ENCODE measurements around the gene SOX15.

Gene SOX15

DNA sequence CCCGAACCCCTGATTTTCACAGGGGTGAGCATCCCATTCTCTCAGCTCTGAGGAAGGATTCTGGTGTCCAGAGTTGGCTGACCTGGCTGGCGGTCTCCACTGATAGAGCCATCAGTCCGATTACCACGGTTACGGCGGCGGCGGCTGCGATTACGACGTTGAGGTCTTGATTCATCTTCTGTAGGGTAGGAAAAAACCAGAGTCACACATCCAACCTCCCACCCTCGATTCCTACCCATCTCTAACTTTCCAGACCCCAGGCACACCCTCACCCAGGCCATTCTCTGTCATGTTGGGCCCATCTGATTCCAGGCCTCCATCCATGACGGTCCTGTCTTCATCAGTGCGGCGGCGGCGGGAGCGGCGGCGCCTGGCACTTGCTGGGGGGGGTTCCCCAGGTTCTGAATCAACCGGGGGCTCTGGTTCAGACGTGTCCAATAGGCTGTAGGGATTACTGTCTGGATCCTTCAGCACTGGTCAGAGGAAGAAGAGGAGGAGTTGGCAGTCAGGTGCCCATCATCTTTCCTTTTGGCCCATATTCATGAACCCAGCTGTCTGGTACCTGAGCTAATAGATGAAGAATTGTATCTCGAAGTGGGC, 2.6 kb upstream of the SOX15 start:
- Mint-ChIP-seq H3K27me3 (no peaks in the 10 kb centered on the region), H3K27ac (ENCODE audit: low read depth) (no peak overlapping the region), H3K4me1 (peaks cover 1% of the 10 kb centered on the region), H3K9me3 (no peaks in the 10 kb centered on the region), H3K4me3 (no peak overlapping the region), H3K36me3 (ENCODE audit: insufficient read depth) (peaks cover 47% of the 10 kb centered on the region)
- no peak for DNase-seq (ENCODE audit: low spot score in 2 of 2)
- no peak for ATAC-seq (replicated peaks; ENCODE audit: extremely low read depth, poor library complexity, severe bottlenecking)

DNA sequence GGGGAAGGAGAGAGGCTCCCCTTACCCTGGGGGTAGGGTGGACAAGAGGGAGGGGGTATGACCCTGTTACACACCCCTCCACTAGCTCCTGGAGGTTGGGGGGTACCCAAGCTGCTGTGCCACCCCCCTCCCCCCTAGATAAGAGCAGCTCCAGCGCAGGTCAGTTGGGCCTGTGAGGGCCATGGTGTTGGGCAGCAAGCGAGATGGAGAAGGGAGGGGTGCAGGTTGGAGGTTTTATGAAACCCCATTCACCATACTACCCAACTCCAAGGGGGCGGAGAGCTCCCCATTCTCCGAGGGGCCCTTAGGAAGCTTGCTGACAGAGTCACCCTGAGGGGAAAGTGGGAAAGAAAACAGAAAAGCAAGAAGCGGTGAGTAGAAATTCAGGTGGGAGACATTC, 1.7 kb upstream of the SOX15 start:
- Mint-ChIP-seq H3K4me1 (peaks cover 7% of the 10 kb centered on the region), H3K27ac (ENCODE audit: low read depth) (no peak overlapping the region), H3K9me3 (no peaks in the 10 kb centered on the region), H3K36me3 (ENCODE audit: insufficient read depth) (peaks cover 43% of the 10 kb centered on the region), H3K27me3 (no peaks in the 10 kb centered on the region), H3K4me3 (no peak overlapping the region)
- ATAC-seq (replicated peaks; ENCODE audit: extremely low read depth, poor library complexity, severe bottlenecking) (no peak), DNase-seq (ENCODE audit: low spot score in 2 of 2) (no peak)

DNA sequence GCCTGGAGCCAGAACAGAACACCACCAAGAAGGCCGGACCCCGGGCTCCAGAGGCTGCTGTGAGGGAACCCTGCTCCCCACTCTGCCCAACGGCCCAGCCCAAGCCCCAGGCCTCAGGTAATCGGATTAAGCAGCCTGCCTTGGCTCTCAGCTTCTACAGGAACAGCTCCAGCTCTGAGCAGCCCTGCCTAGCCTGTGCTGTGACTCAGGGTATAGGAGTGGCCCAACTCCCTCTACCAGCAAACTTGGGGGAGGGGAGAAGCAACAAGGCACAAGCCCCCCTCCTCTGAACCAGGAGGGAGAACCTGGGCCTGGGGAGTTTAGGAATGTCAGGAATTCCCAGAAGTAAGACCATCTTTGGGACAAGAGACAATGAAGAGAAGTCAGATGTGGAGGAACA, 849 bp upstream of the SOX15 start:
- Mint-ChIP-seq H3K4me1 (peaks cover 7% of the 10 kb centered on the region), H3K27ac (ENCODE audit: low read depth) (peak overlapping the region; percentile 81), H3K36me3 (ENCODE audit: insufficient read depth) (peaks cover 37% of the 10 kb centered on the region), H3K27me3 (no peaks in the 10 kb centered on the region), H3K9me3 (no peaks in the 10 kb centered on the region), H3K4me3 (no peak overlapping the region)
- ATAC-seq (replicated peaks; ENCODE audit: extremely low read depth, poor library complexity, severe bottlenecking) (no peak), DNase-seq (ENCODE audit: low spot score in 2 of 2) (no peak)

DNA sequence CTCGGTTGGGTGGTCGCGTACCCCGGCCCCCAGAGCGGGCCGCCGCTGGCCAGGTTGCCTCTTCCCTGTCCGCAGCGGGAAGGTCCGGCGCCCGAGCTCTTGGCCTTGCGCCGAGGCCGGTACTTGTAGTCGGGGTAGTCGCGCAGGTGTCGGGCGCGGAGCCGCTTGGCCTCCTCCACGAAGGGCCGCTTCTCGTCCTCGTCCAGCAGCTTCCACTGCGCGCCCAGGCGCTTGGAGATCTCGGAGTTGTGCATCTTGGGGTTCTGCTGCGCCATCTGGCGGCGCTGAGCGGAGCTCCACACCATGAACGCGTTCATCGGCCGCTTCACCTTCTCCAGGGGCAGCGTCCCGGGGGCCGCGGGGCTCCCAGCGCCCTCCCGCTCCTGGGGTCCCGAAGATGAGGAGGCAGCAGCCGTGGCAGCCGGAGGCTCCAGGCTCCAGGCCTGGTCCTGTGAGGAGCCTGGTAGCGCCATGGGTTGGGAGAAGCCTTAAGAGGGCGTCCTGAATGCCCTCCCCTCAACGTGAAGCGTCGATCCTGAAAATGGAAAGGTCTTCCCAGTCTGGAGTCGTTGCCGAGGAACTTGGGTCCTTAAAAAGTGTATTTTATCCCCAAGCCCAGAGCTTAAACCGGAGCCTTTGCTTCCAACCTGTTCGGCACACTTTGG, 558 bp downstream of the SOX15 start:
- H3K4me1 Mint-ChIP-seq = peaks cover 15% of the 10 kb centered on the region
- no peak overlapping the region for H3K27ac Mint-ChIP-seq (ENCODE audit: low read depth)
- no peak overlapping the region for H3K4me3 Mint-ChIP-seq
- no peaks in the 10 kb centered on the region for H3K27me3 Mint-ChIP-seq
- ATAC-seq (replicated peaks; ENCODE audit: extremely low read depth, poor library complexity, severe bottlenecking) = peak; percentile 60
- H3K9me3 Mint-ChIP-seq = no peaks in the 10 kb centered on the region
- peak in 1 of 2 donors; percentile 48 for DNase-seq (ENCODE audit: low spot score in 2 of 2)
- peaks cover 29% of the 10 kb centered on the region for H3K36me3 Mint-ChIP-seq (ENCODE audit: insufficient read depth)

DNA sequence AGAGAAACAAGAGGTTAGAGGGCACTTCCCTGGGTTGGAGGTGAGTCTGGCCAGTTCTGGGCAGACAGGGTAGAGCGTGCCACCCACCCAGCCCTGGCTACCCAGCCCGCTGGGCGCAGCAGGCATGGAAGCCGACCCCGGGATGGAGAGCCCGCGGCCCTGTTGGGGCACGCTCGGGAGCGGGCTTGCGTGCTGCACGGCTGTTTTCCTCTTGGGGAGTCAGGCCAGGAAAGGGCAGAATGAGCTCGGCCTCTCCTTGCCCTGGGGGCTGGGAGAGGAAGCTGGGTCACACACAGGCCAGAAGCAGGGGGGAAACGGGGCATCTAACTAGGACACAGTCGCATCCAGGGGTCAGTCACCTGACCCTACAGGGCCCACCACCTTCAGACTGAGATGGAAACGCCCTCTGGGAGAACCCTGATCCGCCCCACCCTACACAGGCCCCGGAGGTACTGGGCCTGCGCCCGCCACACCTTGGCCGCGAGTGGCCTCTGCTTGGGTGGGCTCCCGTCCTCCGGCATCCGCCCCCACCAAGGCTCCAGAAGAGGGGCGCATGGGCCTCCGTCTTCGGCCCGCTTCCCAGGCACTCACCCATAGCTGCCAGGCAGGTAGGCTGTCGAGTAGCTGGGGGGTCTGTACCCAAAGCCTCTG, 1.2 kb downstream of the SOX15 start:
- no peak overlapping the region for H3K4me3 Mint-ChIP-seq
- H3K27ac Mint-ChIP-seq (ENCODE audit: low read depth) = no peak overlapping the region
- DNase-seq (ENCODE audit: low spot score in 2 of 2) (no peak), ATAC-seq (replicated peaks; ENCODE audit: extremely low read depth, poor library complexity, severe bottlenecking) (no peak)
- no peaks in the 10 kb centered on the region for H3K27me3 Mint-ChIP-seq
- H3K9me3 Mint-ChIP-seq = no peaks in the 10 kb centered on the region
- H3K36me3 Mint-ChIP-seq (ENCODE audit: insufficient read depth) = peaks cover 28% of the 10 kb centered on the region
- H3K4me1 Mint-ChIP-seq = peaks cover 22% of the 10 kb centered on the region

DNA sequence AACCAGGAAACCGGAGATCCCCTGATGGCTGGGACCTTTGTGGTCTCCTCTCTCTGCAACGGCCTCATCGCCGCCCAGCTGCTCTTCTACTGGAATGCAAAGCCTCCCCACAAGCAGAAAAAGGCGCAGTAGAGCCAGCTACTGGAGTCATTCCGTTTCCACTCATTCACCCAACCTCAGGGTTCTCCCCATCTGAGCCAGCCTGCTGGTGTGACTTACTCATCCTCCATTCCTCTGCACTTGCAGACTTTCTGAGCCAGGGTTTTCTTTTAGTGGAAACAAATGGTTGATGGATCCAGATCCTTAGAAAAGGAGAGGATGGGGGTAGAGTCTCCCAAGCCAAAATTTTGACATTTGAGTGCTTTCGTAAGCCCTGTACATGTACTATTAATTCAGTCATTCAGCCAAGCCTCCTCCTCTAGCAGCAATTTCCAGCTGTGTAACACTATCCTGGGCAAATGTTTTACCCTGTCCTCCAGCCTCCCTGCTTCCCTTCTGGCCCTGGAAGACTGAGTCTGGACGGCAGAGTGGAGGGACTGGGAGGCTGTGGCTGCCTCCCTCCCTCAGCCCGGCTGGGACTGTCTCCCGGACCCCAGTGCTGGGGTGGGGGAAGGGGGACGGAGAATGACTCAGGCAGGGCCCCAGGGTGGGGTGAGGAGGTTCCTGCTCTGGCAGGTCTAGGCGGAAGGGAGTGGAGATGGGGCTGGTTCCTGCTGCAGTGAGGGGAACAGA, 2.3 kb downstream of the SOX15 start:
- Mint-ChIP-seq H3K36me3 (ENCODE audit: insufficient read depth) (peaks cover 22% of the 10 kb centered on the region), H3K4me3 (no peak overlapping the region), H3K4me1 (peaks cover 26% of the 10 kb centered on the region), H3K27ac (ENCODE audit: low read depth) (peak overlapping the region; percentile 74), H3K27me3 (no peaks in the 10 kb centered on the region), H3K9me3 (no peaks in the 10 kb centered on the region)
- ATAC-seq (replicated peaks; ENCODE audit: extremely low read depth, poor library complexity, severe bottlenecking) (no peak), DNase-seq (ENCODE audit: low spot score in 2 of 2) (no peak)

DNA sequence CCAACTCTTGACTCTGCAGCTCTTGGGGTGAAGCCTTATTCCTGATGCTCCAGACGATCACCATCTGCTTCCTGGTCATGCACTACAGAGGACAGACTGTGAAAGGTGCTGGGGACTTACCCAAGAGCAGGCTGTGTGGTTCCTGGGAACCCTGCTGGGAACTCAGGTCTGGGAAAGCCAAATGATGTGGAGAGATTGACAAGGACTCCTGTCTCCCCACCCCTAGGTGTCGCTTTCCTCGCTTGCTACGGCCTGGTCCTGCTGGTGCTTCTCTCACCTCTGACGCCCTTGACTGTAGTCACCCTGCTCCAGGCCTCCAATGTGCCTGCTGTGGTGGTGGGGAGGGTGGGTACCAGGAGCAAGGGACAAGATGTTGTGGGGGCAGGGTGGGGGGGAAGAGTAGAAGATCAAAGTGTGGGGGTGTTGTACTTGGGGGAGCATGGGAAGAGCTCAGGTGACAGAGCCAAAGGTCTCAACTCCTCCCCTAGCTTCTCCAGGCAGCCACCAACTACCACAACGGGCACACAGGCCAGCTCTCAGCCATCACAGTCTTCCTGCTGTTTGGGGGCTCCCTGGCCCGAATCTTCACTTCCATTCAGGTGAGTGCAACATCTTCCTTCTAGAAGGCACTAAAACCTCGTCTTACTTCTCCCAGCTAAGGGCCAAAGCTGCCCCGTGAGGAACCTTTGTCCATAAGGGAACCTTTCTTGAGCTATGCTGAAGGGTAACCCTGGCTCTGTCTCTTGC, 3.0 kb downstream of the SOX15 start:
- Mint-ChIP-seq H3K9me3 (no peaks in the 10 kb centered on the region), H3K27ac (ENCODE audit: low read depth) (peak overlapping the region; percentile 74), H3K36me3 (ENCODE audit: insufficient read depth) (peaks cover 21% of the 10 kb centered on the region), H3K4me1 (peaks cover 32% of the 10 kb centered on the region), H3K27me3 (no peaks in the 10 kb centered on the region), H3K4me3 (no peak overlapping the region)
- DNase-seq (ENCODE audit: low spot score in 2 of 2) (no peak), ATAC-seq (replicated peaks; ENCODE audit: extremely low read depth, poor library complexity, severe bottlenecking) (no peak)

DNA sequence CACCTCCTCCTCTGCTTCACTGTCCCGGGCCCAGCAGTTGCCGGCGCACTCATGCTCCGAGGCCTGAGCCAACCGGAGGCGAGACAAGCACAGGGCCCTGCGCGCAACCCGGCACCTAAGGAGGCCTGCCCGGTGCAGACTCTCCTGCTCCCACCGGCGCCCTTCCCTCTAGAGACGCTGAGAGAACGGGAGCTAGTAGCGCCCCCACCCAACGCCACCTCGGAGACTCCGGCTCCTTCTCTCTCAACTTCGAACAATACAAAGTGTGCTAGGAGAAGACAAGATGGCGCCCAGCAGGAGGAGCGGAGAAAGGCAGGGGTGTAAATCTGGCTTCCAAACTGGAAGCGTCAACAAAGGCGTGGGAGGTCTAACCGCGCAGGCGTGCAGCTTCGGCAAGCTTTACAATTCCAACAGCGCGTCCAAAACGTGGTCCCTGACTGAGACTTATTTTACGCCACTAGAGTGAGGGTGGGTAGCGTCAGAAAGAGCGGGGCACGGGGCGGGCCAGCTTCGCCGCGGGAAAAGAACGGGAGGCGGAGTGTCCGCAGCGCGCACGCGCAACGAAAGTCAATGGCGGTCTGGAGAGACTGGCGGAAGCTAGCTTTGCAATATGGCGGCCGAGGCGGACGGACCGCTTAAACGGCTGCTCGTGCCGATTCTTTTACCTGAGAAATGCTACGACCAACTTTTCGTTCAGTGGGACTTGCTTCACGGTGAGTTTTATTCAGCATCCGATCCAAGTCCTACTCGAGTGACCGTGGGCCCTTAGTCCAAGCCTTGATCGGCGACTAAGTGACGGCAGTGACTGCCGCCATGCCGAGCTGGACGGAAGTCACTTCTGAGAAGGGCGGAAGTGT, 6.4 kb downstream of the SOX15 start, which contains the start of gene MPDU1:
MPDU1 (plus strand) TSS at position 600 of the 857 bp plus-strand sequence; CDS start at position 611, 11 bp downstream.
- DNase-seq (ENCODE audit: low spot score in 2 of 2) = peak; percentile 90 to 95
- peak; percentile 91 for ATAC-seq (replicated peaks; ENCODE audit: extremely low read depth, poor library complexity, severe bottlenecking)
- Mint-ChIP-seq H3K27me3 (no peaks in the 10 kb centered on the region), H3K36me3 (ENCODE audit: insufficient read depth) (peaks cover 38% of the 10 kb centered on the region), H3K27ac (ENCODE audit: low read depth) (peak within 1 kb of the TSS; percentile 91), H3K4me1 (peaks cover 57% of the 10 kb centered on the region), H3K4me3 (peak within 1 kb of the TSS; percentile 89), H3K9me3 (no peaks in the 10 kb centered on the region)

DNA sequence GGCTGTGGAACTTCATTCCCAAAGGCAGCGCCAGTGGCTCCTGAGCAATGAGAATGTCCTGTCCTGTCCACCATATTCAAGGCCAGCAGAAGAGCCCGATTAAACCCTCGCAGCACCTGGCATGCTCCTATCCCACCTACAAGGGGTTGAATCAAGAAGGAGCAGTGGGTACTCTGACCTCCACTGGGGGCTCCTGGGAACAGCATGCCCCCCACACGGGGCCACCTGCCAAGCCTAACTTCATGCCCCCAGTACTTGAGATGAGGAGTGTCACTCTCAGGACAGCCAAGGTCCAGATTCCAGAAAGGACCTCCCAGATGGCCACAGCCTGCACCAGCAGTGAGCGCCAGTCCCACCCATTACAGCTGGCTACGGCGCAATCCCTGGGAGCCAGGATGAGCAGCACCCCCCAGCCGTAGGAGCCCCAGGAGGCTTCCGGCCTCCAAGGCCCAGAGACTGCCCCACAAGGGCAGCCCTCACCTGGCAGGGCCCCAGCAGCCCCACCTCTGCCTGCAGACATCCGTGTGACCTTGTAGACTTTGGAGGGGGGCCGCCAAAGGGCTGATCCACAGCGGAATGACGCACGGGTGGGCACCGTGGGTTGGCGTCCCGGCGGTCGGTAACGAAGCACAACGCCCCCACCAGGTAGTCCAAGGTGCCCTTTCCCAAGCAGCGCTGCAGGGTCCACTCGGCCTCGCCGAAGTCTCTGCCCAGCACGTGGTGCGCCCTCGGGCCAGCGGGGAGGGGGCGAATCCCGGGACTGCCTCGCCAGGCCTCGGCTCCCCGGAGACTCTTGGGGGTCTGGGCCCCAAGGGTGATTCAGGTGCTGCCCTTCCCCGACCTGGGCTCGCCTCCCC, 7.3 kb downstream of the SOX15 start:
- H3K27ac Mint-ChIP-seq (ENCODE audit: low read depth) = peak overlapping the region; percentile 91
- no peak for DNase-seq (ENCODE audit: low spot score in 2 of 2)
- H3K4me1 Mint-ChIP-seq = peaks cover 57% of the 10 kb centered on the region
- peak overlapping the region; percentile 89 for H3K4me3 Mint-ChIP-seq
- no peaks in the 10 kb centered on the region for H3K9me3 Mint-ChIP-seq
- no peak for ATAC-seq (replicated peaks; ENCODE audit: extremely low read depth, poor library complexity, severe bottlenecking)
- H3K36me3 Mint-ChIP-seq (ENCODE audit: insufficient read depth) = peaks cover 46% of the 10 kb centered on the region
- no peaks in the 10 kb centered on the region for H3K27me3 Mint-ChIP-seq

DNA sequence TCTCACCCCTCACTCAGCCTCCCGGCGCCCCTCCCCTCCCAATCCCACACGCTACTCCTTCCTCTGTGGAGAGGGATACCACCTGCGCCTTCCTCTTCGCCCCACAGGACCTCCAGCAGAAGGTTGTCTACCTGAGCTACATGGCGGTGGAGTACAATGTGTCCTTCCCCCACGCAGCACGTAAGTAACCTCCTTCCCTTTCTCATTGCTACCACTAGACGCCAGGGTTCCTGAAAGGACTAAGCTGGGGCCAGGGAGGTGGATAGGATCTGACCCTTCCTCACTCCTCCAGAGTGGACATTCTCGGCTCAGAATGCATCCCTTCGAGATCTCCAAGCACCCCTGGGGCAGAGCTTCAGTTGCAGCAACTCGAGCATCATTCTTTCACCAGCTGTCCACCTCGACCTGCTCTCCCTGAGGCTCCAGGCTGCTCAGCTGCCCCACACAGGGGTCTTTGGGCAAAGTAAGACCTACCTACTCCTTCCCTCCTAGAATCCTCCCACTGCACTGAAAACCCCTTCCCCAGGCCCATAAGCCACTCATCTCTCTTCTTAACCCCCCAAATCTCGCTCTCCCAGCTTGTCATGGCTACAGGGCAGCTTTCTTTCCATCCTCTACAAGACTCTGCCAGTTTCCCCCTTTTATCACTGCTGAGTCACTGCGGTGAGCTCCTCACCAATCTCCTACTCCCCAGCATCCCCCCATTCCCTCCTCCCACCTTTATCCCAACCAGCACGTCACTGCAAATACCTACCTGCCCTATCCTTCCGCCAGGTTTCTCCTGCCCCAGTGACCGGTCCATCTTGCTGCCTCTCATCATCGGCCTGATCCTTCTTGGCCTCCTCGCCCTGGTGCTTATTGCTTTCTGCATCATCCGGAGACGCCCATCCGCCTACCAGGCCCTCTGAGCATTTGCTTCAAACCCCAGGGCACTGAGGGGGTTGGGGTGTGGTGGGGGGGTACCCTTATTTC, 9.0 kb downstream of the SOX15 start:
- peaks cover 60% of the 10 kb centered on the region for H3K4me1 Mint-ChIP-seq
- H3K9me3 Mint-ChIP-seq = no peaks in the 10 kb centered on the region
- peaks cover 59% of the 10 kb centered on the region for H3K36me3 Mint-ChIP-seq (ENCODE audit: insufficient read depth)
- ATAC-seq (replicated peaks; ENCODE audit: extremely low read depth, poor library complexity, severe bottlenecking) = no peak
- no peaks in the 10 kb centered on the region for H3K27me3 Mint-ChIP-seq
- H3K4me3 Mint-ChIP-seq = no peak overlapping the region
- peak overlapping the region; percentile 77 for H3K27ac Mint-ChIP-seq (ENCODE audit: low read depth)
- no peak for DNase-seq (ENCODE audit: low spot score in 2 of 2)
